H1 (cell line): ENCODE data around the gene ANXA6.

Experiments used
- BRCA1 ChIP-seq: IDR thresholded peaks from 2 replicates; pipeline ENCODE4 v1.6.1; 2012; ENCODE audit warnings: low read depth, low read length, improper control_type of control experiment
- CBX5 ChIP-seq: fragments of 300-800, 300-1000 bp; sonication (generic); IDR thresholded peaks from 2 replicates; pipeline ENCODE4 v1.7.1; 2016; ENCODE audit warnings: antibody characterized with exemption, low read length, low read depth
- EZH2 ChIP-seq: fragments of 200-600 bp; sonication (generic); IDR thresholded peaks from 2 replicates; pipeline ENCODE4 v1.7.1; 2012; ENCODE audit warnings: low read depth, mild to moderate bottlenecking, moderate library complexity, low read length, inconsistent platforms; ENCODE audit not compliant: severe bottlenecking
- MAX ChIP-seq: IDR thresholded peaks from 2 replicates; pipeline ENCODE4 v1.6.1; 2012; ENCODE audit warnings: inconsistent platforms
- POLR2A ChIP-seq, 2 experiments: IDR thresholded peaks; 1 replicate in 1 of 2; 2 replicates in 1 of 2; pipeline ENCODE4 v1.6.1; 2011; ENCODE audit warnings: low read depth in 2 of 2, low read length in 2 of 2, mild to moderate bottlenecking in 2 of 2; ENCODE audit errors: control extremely low read depth in 1 of 2
- RBBP5 ChIP-seq: IDR thresholded peaks from 2 replicates; pipeline ENCODE4 v1.7.1; 2012; ENCODE audit warnings: low read depth, mild to moderate bottlenecking, inconsistent platforms, low read length, moderate library complexity, borderline replicate concordance
- TAF1 ChIP-seq: IDR thresholded peaks from 2 replicates; pipeline ENCODE4 v1.6.1; 2011; ENCODE audit warnings: mild to moderate bottlenecking, low read depth, low read length

- TF ChIP-seq MAX (no peak), RBBP5 (no peak), EZH2 (no peak), CBX5 (no peak), POLR2A (IDR thresholded peaks at IDR 0.05; ENCODE audit: control extremely low read depth in 1 of 2, low read depth in 2 of 2, low read length in 2 of 2) (no peak), BRCA1 (no peak), TAF1 (no peak)
Measured at GRCh38 chr5:151183456-151184245, 26.1 kb upstream of the ANXA6 start.
